Right lobe of liver (tissue), 4 donors: Measurements from ENCODE around the gene PRM3.

Source experiments
- CTCF ChIP-seq, 4 donors: fragments of 200-600 bp in 3 of 4; fragments of 450-650 bp in 1 of 4; IDR thresholded peaks; one replicate each; pipeline versions ENCODE4 v1.5.1 to v1.8.0; 2016 to 2022; ENCODE audit warnings: antibody characterized with exemption in 4 of 4, mild to moderate bottlenecking in 2 of 4
- POLR2A ChIP-seq: fragments of 450-650 bp; IDR thresholded peaks from one replicate; pipeline ENCODE4 v1.6.1; 2017; ENCODE audit warnings: antibody characterized with exemption, mild to moderate bottlenecking
- donor health status: DM: no; HTN: no; CAD: no.
- donor health status: DM: no; HTN: no; CAD: no.
- donor health status: DM: no; HTN: yes; CAD: no.

DNA sequence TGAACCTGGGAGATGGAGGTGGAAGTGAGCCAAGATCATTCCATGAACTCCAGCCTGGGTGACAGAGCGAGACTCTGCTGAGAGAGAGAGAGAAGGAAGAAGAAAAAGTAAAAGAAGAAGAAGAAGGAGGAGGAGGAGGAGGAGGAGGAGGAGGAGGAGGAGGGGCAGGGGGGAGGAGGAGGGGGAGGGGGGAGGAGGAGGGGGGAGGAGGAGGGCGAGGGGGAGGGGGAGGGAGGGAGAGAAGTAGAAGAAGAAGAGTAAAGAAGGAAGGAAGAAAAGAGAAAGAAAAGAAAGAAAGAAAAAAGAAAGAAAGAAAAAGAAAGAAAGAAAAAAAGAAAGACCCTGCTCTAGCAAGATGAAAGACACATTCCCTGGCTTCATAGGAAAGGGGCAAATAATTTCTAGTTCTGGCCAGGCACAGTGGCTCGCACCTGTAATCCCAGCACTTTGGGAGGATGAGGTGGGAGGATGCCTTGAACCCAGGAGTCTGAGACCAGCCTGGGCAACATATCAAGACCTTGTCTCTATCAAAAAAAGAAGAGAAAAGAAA lies 41.1 kb downstream of the PRM3 start:
- no peak for TF ChIP-seq CTCF (IDR thresholded peaks at IDR 0.05)
- TF ChIP-seq POLR2A: no peak
